Immature natural killer cell (primary cell): Measurements from ENCODE around the gene HMGXB4. TPM values are rescaled to one million over a fixed set of nuclear protein-coding genes. Genes with fewer than 3 reads are reported as not detected.
A peak's percentile ranks its signal among the peaks of the same experiment; 100 is the strongest.

Experiments used
- DNase-seq, 3 donors: peaks; one replicate each; pipeline ENCODE4 v3.0.0; 2022; ENCODE audit warnings: mixed read lengths in 1 of 3
- H3K27ac Mint-ChIP-seq, 6 donors: one replicate each; pipeline ENCODE4 v1.8.0; 2020; ENCODE audit warnings: mixed read lengths in 6 of 6, mild to moderate bottlenecking in 5 of 6, inconsistent platforms in 4 of 6, moderate library complexity in 3 of 6
- H3K27me3 Mint-ChIP-seq, 3 donors: one replicate each; pipeline ENCODE4 v1.8.0; 2020 to 2021; ENCODE audit warnings: low read depth in 3 of 3, mild to moderate bottlenecking in 3 of 3, mixed read lengths in 3 of 3, moderate library complexity in 3 of 3, inconsistent platforms in 1 of 3
- H3K36me3 Mint-ChIP-seq, 3 donors: one replicate each; pipeline ENCODE4 v1.8.0; 2020; ENCODE audit warnings: mixed read lengths in 3 of 3, inconsistent platforms in 2 of 3, mild to moderate bottlenecking in 2 of 3
- H3K4me1 Mint-ChIP-seq, 2 donors: one replicate each; pipeline ENCODE4 v1.8.0; 2020; ENCODE audit warnings: inconsistent platforms in 2 of 2, mild to moderate bottlenecking in 2 of 2, mixed read lengths in 2 of 2, moderate library complexity in 1 of 2
- H3K4me3 Mint-ChIP-seq, 5 donors: one replicate each; pipeline ENCODE4 v1.8.0; 2020; ENCODE audit warnings: mild to moderate bottlenecking in 5 of 5, mixed read lengths in 5 of 5, inconsistent platforms in 3 of 5, moderate library complexity in 3 of 5
- H3K9me3 Mint-ChIP-seq, 6 donors: one replicate each; pipeline ENCODE4 v1.8.0; 2020; ENCODE audit warnings: mild to moderate bottlenecking in 6 of 6, mixed read lengths in 6 of 6, inconsistent platforms in 4 of 6, moderate library complexity in 3 of 6
- polyA plus RNA-seq, 3 donors: library from polyadenylated mRNA; unstranded; fragments of 300-500 nt; fragmentation: Illumina TruSeq; gene quantifications; one replicate each; pipeline ENCODE4 v1.2.3, GENCODE V29; 2021

HMGXB4 gene
- polyA plus RNA-seq, 3 donors from 2014 or later: 13.1 to 16.0 (median 15.3) TPM

DNA sequence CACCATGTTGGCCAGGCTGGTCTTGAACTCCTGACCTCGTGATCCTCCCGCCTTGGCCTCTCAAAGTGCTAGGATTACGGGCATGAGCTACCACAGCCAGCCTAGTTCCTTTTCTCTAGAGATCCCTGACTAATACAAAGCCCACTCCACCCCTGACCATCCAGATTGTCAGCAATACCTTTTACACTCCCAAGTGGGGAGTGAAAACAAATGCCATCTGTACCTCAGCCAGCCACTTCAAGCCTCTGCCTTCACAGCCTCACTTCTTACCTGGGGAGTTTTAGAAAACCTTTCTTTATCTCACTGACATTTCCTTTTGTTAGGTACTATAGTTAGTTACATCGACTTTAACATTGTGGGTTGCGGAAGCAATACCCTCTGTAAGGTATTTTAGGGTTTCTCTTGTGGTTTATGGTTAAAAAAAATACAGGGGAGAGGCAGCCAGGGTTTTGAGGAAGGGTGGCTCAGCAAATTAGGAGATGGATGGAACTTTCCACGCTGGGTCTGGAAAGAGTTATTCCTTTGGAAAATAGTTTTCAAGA is 51.3 kb downstream of the HMGXB4 start:
- no peak overlapping the region for H3K4me3 Mint-ChIP-seq
- H3K27ac Mint-ChIP-seq: peak overlapping the region in 3 of 6 donors; percentile 2 to 91 (median 54)
- no peak for DNase-seq
- H3K36me3 Mint-ChIP-seq: no peaks in the 10 kb centered on the region
- H3K27me3 Mint-ChIP-seq: peaks cover 0 to 2% (median 0%) of the 10 kb centered on the region in 3 donors
- H3K9me3 Mint-ChIP-seq: no peaks in the 10 kb centered on the region
- H3K4me1 Mint-ChIP-seq: peaks cover 58 to 76% of the 10 kb centered on the region in 2 donors

DNA sequence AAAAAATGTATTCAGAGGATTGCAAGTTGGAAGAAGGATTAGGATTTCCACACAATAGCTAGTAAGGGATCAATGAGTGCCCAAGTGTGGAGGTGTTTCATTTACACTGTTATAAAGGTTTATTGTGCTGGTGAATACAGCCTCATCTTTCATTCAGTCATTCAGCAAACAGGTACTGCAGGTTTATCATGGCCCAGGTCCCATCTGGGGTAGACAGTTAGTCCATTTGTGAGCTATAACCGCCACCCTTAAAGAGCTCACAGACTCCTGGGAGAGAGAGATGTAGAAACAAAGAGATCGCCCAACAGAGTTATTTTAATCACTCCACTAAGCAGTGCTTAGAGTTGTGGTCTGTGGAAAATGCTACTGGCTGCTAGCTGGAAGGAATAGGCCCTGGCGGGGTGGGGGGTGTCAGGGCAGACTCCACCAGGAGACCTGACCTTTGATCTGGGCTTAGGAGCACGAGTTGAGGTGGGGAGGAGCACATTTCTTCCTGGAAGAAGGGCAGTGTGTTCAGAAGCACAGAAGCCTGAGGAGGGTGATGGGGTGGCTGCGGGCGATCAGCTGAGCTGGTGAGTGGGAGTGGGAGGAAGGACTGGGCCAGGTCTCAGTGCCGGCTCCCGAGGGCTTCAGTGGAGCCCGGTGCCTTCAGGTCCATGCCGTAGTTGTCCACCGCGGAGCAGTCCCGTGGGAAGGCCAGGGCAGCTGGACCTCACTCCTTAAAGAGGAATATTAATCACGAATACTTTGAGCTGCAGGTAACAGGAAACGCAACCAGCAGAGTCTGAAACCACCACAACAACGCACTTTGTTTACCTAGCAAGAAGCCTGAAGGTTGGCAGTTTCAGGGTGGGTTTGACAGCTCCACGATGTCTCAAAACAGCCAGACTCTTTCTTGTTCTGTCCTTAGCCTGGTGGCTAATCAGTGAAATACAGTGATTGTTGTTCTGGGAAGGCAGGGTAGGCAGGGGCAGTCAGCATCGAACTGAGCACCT is 53.6 kb downstream of the HMGXB4 start:
- Mint-ChIP-seq H3K36me3 (no peaks in the 10 kb centered on the region), H3K27me3 (peaks cover 0 to 2% (median 0%) of the 10 kb centered on the region in 3 donors), H3K9me3 (no peaks in the 10 kb centered on the region), H3K27ac (peak overlapping the region in 1 of 6 donors; percentile 1), H3K4me3 (no peak overlapping the region), H3K4me1 (peaks cover 58 to 81% of the 10 kb centered on the region in 2 donors)
- DNase-seq: no peak

DNA sequence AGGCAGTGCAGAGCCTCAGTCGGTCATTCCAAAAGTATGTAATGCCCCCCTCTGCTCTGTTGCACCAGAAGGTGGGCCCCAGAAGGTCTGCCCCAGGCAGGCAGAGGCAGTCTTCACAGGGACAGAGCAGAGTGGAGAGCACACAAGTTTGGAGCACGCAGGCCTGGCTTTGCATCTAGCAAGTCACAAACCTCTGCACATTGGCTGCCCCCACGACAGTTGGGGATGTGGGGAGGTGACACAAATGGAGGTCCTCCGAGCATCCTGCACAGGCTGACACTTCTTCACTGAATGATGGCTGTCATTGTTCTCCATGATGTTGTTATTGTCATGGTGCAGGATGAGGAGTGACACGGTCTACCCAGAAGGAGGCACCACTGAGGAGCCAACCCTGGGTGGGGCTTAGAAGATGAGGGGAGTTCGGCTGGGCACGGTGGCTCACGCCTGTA is 54.3 kb downstream of the HMGXB4 start:
- H3K4me3 Mint-ChIP-seq: no peak overlapping the region

DNA sequence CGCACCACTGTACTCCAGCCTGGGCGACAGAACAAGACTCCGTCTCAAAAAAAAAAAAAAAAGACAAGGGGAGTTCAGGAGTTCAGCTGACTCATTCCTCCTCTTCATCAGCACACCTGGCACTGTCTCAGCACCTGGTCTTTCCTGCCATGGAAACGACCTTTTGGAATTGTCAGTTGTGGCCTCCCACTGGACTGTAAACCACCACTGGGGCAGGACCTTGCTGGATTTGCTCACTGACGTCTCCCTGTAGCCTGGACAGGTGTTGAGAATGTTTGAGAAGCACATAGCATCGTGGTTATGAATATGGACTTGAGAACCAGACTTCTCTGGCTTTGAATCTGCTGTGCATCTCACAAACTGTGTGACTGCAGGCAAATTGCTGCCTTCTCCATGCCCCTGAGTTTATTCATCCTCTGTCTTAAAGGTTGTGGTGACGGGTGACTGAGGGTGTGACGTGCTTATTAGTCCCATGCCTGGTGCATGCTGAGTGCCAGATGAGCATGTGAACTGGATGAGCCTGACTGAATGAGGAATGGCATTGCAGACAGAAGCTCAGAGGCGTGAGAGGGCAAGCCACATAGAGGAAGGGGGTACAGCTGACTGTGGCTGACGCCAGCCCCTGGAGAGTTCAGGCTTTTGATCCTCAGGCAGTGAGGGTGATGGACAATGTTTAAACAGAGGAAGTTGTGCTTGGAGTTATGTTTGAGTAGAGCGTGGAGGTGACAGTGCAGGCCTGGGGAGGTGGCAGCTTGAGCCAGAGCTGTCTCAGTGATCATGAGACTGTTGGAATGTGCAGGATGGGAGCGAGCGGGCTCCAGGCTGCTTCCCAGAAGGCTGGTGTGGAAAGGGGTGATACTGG is 55.1 kb downstream of the HMGXB4 start:
- no peak overlapping the region for H3K4me3 Mint-ChIP-seq
- H3K36me3 Mint-ChIP-seq: no peaks in the 10 kb centered on the region
- no peak for DNase-seq
- no peaks in the 10 kb centered on the region for H3K9me3 Mint-ChIP-seq
- H3K27ac Mint-ChIP-seq: peak overlapping the region in 2 of 6 donors; percentile 59 to 60
- peaks cover 0 to 3% (median 2%) of the 10 kb centered on the region in 3 donors for H3K27me3 Mint-ChIP-seq
- peaks cover 46 to 66% of the 10 kb centered on the region in 2 donors for H3K4me1 Mint-ChIP-seq

More for the DNA sequence above, 54.3 kb downstream of the HMGXB4 start:
- no peaks in the 10 kb centered on the region for H3K36me3 Mint-ChIP-seq
- H3K27ac Mint-ChIP-seq: peak overlapping the region in 1 of 6 donors; percentile 59
- peaks cover 0 to 3% (median 2%) of the 10 kb centered on the region in 3 donors for H3K27me3 Mint-ChIP-seq
- no peaks in the 10 kb centered on the region for H3K9me3 Mint-ChIP-seq
- DNase-seq: no peak
- peaks cover 53 to 74% of the 10 kb centered on the region in 2 donors for H3K4me1 Mint-ChIP-seq

DNA sequence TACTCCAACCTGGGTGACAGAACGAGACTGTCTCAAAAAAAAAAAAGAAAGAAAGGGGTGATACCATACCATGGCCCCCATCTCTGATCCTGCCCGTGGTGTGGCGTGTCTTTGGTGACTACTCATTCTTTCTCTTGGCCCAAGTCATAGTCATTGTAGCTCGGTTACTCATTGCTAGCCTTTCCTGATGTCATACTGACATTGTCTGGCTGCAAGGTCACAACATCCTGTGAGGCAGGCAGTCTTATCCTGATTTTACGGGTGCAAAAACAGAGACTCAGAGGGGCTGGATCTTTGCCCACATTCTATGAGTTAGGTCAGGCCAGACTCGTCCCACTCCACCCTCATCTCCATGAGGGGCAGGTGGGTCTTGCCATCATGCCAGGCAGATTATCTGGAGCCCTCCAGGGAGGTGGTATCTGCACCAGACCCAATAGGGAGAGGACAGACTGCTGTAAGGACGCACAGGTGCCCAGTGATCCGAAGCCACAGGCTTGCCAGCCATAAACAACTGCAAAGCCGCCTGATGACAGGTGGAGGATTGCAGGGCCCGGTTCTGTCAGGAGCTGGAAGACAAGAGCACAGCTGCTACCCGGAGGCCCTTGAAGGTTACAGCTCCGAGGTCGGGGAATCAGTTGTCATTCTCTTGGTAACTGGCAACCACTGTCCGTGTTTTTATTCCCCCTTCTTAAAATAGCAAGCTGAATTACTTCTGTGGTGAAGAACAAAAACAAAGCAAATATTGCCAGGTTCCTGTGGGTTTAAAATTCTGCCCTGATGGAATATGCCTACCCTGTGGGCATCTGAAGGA is 56.2 kb downstream of the HMGXB4 start:
- H3K27ac Mint-ChIP-seq: peak overlapping the region in 1 of 6 donors; percentile 30
- H3K4me1 Mint-ChIP-seq: peaks cover 36 to 55% of the 10 kb centered on the region in 2 donors
- H3K9me3 Mint-ChIP-seq: no peaks in the 10 kb centered on the region
- no peak for DNase-seq
- no peaks in the 10 kb centered on the region for H3K36me3 Mint-ChIP-seq
- no peak overlapping the region for H3K4me3 Mint-ChIP-seq
- H3K27me3 Mint-ChIP-seq: peaks cover 0 to 3% (median 2%) of the 10 kb centered on the region in 3 donors

DNA sequence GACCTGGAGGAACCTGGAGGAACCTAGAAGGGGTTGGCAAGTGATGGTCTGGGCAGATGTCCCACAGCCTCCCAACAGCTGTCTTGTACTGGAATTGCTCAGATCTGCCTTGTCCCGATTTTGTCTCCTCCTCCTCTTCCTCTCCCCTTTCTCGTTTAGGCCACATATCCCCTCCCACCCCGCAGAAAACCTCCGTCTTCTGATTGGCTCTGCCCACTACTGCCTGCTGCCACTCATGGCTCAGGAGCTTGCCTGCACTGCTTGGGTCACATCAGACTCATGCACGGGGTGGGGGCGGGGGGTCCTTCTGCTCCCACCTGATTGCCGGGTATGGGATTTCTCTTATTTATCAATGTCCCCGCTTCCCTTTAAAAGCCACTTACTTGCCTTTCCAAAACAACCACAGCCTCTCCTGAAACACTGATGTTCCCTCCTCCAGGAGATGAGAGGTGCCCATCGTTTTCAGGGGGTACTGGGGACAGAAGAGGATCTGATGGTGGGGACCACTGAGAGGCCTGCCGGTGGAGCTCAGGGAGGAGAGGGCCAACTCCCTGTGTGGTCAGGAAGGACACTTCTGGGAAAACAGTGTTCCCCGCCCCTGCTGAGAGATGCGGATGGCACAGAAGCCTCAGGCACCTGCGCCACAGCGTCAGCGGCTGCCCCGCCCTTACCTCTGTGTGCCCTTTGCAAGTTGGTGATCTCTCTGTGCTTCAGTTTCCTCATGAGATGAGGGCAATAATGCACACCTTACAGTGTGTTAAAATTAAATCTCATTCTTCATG is 57.1 kb downstream of the HMGXB4 start:
- Mint-ChIP-seq H3K27ac (peak overlapping the region in 2 of 6 donors; percentile 7 to 30), H3K27me3 (peaks cover 0 to 3% (median 2%) of the 10 kb centered on the region in 3 donors)

DNA sequence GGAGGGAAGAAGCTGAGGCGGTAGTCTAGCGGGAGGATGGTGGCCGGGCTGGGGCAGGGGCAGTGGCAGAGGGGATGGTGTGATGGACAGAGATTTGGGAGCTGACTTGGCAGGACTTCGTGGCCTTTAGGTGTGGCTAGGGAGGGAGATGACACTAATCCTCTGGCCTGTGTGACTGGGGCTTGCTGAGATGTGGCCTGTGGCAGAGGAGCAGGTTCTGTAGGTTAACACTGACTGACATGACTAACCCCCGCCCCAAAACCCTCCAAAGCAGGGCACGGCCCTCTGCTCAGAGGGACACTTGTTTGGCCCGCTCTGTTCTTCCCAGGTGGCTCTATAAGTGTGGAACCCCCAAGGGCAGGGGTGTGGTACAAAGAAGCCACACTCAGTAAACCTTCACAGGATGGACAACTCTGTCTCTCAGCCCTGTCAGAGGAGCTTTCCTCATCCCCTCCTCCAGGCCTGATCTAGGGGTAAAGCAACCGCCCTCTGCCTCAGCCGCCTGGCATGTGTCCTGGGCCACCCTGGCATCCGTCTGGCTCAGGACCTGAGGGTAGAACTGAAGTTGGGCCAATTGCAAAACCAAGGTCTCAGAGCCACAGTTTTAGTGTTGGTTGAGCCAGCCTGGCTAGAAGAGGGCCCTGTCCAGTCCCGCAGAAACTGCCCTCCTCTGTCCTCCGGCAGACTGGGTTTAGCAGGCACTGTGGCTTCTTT is 58.0 kb downstream of the HMGXB4 start:
- no peak overlapping the region for H3K27ac Mint-ChIP-seq
- peaks cover 0 to 6% (median 2%) of the 10 kb centered on the region in 3 donors for H3K27me3 Mint-ChIP-seq
- no peaks in the 10 kb centered on the region for H3K36me3 Mint-ChIP-seq
- DNase-seq: no peak
- H3K9me3 Mint-ChIP-seq: no peaks in the 10 kb centered on the region
- no peak overlapping the region for H3K4me3 Mint-ChIP-seq
- H3K4me1 Mint-ChIP-seq: peaks cover 26 to 37% of the 10 kb centered on the region in 2 donors

More for the DNA sequence above, 57.1 kb downstream of the HMGXB4 start:
- Mint-ChIP-seq H3K9me3 (no peaks in the 10 kb centered on the region), H3K36me3 (no peaks in the 10 kb centered on the region), H3K4me3 (no peak overlapping the region), H3K4me1 (peaks cover 31 to 46% of the 10 kb centered on the region in 2 donors)
- DNase-seq: no peak

DNA sequence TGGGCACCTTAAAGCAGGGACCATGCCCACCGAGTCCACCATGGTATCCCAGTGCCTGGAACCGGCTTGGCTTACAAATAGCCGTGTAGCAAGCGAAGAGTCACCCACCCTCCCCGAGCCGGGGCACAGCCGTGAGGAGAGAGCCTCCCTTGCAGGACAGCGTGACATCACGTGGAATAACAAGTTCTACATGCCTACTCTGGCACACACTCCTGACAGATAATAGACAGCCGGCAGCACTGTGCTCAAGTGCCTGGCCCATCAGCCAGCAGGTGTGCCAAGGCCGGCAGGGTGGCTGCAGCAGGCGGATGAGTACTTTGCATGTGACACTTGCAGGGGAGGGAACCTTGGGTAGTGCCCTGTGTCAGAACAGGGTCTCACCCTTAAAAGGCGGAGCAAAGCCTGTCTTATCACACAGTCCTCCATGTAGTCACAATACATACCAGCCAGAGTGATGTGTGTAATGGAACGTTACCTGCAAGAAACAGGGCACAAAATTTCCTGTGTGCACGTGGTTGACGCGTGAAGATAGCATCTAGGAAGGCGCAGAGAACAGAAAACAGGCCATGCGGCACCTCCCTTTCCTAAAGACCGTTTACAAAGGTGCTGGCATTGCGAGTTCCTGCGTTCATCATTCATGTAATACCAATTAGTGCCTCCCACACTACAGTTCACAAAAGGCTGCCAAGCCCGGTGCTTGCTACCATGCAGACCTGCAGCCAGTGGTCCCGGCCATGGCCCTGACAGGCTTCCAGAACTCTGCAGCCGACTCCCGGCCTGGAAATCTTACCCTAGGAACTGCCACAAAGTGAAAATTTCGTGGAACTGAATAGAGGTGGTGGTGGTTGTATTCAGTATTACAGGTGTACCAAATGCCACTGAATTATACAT is 58.8 kb downstream of the HMGXB4 start:
- Mint-ChIP-seq H3K27me3 (peaks cover 0 to 8% (median 2%) of the 10 kb centered on the region in 3 donors), H3K4me1 (peaks cover 19 to 29% of the 10 kb centered on the region in 2 donors), H3K36me3 (no peaks in the 10 kb centered on the region), H3K9me3 (no peaks in the 10 kb centered on the region), H3K4me3 (no peak overlapping the region), H3K27ac (peak overlapping the region in 1 of 6 donors; percentile 19)
- no peak for DNase-seq

DNA sequence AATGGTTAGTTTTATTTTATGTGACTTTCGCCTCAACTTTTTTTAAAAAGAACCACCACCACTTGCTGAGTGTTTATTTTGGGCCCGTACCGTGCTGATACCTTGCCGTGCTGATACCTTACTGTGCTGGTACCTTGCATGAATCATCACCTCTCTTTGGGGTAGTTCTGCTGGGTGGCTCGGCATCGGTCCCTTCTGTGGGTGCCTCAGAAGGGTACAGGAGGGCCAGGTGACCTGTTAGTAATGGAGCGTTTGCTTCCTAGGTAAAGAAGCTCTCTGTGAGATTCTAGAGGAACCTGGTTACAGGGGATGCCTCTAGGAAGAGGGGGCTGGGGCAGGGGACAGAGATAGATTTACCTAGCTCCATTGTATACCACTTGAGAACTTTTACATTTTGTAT is 59.5 kb downstream of the HMGXB4 start:
- no peaks in the 10 kb centered on the region for H3K9me3 Mint-ChIP-seq
- DNase-seq: no peak
- no peak overlapping the region for H3K27ac Mint-ChIP-seq
- H3K36me3 Mint-ChIP-seq: no peaks in the 10 kb centered on the region
- H3K4me1 Mint-ChIP-seq: peaks cover 19 to 22% of the 10 kb centered on the region in 2 donors
- H3K4me3 Mint-ChIP-seq: no peak overlapping the region
- peaks cover 0 to 8% (median 2%) of the 10 kb centered on the region in 3 donors for H3K27me3 Mint-ChIP-seq

DNA sequence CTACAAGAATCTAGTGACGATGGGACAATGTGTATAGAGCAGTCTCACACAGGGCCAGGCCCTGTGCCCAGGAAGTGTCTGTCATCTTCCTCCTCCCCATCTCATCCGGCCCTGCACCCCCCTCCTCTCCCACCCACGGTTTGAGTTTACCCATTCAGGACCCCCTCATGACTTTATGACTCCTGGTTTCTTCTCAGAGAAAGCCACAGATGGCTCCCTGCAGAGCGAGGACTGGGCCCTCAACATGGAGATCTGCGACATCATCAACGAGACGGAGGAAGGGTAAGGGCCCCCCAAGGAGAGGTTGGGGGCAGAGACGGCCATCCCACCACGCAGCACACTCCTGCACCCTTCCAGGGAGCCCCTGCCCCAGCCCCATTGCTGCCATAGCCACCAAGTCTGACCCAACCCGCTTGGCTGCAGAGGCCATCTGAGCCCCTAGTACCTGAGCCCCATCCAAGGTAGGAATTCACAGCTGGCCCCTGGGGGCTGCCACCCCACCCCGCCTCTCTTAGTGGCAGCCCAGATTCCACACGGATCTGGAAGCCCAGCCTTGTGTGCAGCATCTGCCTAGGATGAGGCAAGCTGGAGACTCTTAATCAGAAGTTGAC is 60.5 kb downstream of the HMGXB4 start:
- DNase-seq: no peak
- no peak overlapping the region for H3K27ac Mint-ChIP-seq
- peaks cover under 1 to 8% (median 2%) of the 10 kb centered on the region in 3 donors for H3K27me3 Mint-ChIP-seq
- no peak overlapping the region for H3K4me3 Mint-ChIP-seq
- peaks cover 0 to 3% (median 0%) of the 10 kb centered on the region in 3 donors for H3K36me3 Mint-ChIP-seq
- H3K4me1 Mint-ChIP-seq: peaks cover 15 to 18% of the 10 kb centered on the region in 2 donors
- H3K9me3 Mint-ChIP-seq: no peaks in the 10 kb centered on the region
